GM19240 (cell line): Measurements from ENCODE around the gene PER3.

Experiments
- DNase-seq: peaks from one replicate; pipeline ENCODE4 v3.0.0; 2011; ENCODE audit warnings: low spot score; ENCODE audit not compliant: insufficient read length

PER3 gene

GRCh38 chr1:7869136-7869920 lies 85.2 kb downstream of the PER3 start:
- no peak for DNase-seq

- DNase-seq, result no peak
These were observed 87.0 kb downstream of the PER3 start for GRCh38 chr1:7871136-7871535.

DNA sequence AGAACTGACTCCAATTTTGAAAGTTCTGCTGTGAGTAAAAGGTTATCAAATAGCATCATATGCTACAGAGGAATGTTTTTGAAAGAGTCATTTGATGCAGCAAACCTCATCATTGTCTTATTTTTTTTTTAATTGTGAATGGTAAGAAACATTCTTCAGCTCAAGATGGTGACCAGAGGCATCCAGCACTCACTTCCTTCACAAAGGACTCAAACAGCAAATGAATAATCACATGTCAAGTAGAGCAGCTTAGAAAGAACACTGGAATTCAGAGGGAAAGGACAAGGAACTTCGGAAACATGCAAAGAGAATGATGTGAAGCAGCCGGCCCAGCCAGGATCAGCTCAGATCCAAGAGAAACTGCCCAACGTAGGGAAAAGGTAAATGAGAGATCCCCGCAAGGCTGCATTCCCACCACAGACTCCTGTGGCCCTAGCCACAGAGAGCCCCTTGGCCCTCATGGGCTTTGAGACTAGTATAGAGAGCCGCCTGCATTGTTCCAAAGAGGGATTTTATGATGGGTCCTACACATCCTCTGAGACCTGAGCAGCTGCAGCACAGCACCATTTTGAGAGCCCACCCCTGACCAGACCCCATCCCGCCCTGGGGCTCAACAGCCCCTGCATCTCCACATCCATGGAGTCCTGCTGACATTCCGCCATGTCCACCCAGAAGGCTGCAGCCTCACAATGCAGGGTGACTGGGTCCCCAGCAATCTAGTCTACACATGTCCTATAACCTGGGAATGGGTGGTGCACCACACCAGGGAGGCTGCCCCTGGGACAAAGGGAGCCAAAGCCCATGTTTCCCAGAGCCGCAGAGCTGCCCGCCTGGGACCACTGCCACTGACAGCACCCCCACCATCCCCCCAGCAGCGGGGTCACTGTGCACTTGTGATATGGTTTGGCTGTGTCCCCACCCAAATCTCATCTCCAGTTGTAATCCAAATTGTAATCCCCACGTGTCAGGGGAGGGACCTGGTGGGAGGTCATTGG lies 90.0 kb downstream of the PER3 start:
- DNase-seq, result no peak

- DNase-seq, result no peak
These were observed 93.9 kb downstream of the PER3 start for GRCh38 chr1:7878027-7878426.

DNA sequence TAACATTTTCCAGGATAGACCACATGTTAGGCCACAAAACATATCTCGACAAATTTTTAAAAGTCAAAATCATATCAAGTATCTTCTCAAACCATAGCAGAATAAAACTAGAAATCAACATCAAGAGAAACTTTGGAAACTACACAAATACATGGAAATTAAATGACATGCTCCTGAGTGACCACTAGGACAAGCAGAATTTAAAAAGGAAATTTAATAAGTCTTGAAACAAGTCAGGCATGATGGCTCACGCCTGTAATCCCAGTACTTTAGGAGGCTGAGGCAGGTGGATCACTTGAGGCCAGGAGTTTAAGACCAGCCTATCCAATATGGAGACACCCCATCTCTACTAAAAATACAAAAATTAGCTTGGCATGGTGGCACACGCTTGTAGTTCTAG lies 95.1 kb downstream of the PER3 start:
- no peak for DNase-seq

DNA sequence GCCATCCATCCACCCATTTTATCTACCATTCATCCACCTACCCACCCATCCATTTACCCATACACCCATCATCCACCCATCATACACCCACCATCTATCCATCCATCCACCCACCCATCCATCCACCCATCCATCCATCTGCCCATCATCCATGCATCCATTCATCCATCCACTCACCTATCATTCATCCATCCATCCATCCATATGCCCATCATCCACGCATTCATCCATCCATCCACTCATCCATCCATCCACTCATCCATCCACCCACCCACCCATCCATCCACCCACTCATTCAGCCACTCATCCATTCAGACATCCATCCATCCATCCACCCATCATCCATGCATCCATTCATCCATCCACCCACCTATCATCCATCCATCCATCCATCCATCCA lies 100.7 kb downstream of the PER3 start:
- no peak for DNase-seq

- no peak for DNase-seq
These were observed 101.7 kb downstream of the PER3 start for GRCh38 chr1:7885513-7886404.

DNA sequence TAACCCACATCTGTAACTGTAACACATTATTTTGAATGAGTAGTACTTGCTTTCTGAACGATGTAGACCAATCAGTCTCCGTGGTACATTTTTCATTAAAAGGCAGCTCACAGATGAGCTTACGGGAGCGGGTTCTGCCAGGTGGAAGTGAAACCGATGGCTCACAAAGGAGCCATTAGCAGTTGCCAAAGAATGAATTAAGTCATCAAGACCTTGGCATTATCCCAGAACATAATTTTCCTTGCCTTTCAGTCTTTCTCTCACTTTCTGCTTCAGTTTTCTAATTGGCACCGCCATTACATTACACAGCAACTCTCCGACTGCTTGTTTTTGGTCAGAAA lies 102.3 kb downstream of the PER3 start:
- no peak for DNase-seq

DNA sequence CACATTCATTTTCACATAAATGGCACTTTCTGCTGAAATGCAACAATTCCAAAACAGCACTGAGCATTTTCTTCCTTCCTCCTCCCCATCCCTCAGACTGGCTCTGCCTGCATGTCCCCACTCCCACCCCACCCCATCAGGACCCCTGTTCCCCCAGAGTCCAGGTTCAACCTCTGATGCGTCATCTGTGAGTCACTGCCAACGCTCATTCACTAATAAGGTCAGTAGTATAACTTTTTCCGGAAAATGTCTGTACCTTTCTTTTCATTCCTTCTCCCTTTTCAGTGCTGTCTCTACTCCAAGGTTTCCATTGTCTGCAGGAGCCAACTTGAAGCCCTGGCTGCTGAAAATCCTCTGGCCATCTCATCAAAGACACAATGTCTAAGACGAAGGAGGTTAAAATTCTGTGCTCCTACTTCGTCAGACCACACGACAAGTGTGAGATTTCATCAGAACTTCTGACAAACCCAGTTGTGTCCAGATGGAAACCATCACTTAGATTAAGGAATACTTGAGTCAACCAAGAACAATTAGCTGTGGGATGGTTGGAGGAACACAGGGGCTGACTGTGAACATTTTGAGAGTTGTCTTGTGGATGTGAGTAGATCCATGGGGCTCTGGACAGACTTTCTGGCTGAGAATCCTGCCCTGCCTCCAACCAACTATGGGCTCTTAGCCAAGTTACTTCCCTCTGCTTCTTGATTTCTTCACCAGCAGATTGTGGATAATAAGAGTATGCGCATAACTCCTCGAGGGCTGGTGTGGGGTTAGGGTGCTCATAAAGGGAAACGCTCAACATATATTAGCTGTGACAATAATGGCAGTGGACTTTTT lies 104.4 kb downstream of the PER3 start:
- no peak for DNase-seq

DNA sequence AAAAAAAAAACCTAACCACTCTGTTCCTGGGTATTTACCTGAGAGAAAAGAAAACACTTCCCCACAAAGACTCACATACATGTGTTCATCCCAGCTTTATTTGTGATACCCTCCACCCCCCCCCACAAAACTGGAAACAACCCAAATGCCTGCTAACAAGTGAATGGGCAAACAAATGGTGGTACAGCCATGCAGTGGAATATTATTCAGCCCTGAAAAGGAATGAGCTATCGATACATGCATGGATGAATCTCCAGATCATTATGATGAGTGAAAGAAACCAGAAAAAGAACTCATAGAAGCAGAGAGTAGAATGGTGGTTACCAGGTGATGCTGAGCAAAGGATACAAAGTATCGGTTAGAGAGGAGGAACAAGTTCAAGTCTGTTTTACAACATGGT lies 106.8 kb downstream of the PER3 start:
- DNase-seq, result no peak

GRCh38 chr1:7891804-7892203 lies 107.7 kb downstream of the PER3 start:
- no peak for DNase-seq

DNA sequence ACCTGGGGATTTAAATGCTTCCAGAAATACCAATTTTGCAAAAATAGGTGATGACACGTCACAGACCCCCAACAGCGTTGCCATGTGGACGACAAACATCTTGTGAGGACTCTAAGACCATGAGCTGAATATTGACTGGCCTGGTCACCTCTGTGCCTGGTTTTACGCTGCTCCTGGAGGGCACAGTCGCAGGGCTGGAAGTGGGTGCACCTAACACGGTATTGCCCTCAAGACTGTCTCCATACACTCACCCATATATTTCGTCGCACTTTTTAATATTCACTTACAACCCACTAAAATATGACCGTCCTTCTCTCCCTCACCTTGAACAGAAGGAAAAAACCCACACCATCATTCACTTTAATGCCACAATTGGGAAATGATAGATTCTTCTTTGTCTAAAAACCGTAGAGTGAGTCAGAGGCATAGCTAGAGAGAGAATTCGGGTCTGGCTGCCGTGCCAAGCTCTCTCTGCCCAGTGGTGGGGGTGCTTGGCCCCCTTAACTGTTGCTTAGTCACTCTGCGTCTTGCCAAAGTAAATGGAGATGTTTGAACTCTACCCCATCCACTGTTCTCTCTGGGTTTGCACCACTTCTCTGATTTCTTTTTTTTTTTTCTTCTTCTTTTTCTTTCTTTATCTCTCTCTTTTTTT lies 109.6 kb downstream of the PER3 start:
- DNase-seq, result no peak
